GM18526 (cell line): ENCODE measurements around the gene FOXP1.

Source experiments
- POLR2A ChIP-seq: IDR thresholded peaks from 3 replicates; pipeline ENCODE4 v1.6.1; 2011; ENCODE audit not compliant: insufficient read length; ENCODE audit errors: extremely low read depth

Gene FOXP1

GRCh38 chr3:71300951-71301393 is 282.6 kb downstream of the FOXP1 start:
- no peak for TF ChIP-seq POLR2A

GRCh38 chr3:71299160-71299559 is 284.4 kb downstream of the FOXP1 start:
- TF ChIP-seq POLR2A, result no peak

GRCh38 chr3:71294919-71295318 is 288.6 kb downstream of the FOXP1 start:
- no peak for TF ChIP-seq POLR2A

- no peak for TF ChIP-seq POLR2A
Observed at GRCh38 chr3:71290301-71290700, 293.2 kb downstream of the FOXP1 start.

- no peak for TF ChIP-seq POLR2A
Observed at GRCh38 chr3:71288269-71288930, 295.1 kb downstream of the FOXP1 start.

- no peak for TF ChIP-seq POLR2A
Observed at GRCh38 chr3:71285086-71285485, 298.4 kb downstream of the FOXP1 start.

- TF ChIP-seq POLR2A, result no peak
Observed at GRCh38 chr3:71282976-71283375, 300.6 kb downstream of the FOXP1 start.

GRCh38 chr3:71281280-71281679 is 302.2 kb downstream of the FOXP1 start:
- TF ChIP-seq POLR2A, result no peak

GRCh38 chr3:71277341-71277740 is 306.2 kb downstream of the FOXP1 start:
- TF ChIP-seq POLR2A, result no peak

- TF ChIP-seq POLR2A, result no peak
Observed at GRCh38 chr3:71276531-71276930, 307.0 kb downstream of the FOXP1 start.

GRCh38 chr3:71273453-71273852 is 310.1 kb downstream of the FOXP1 start:
- no peak for TF ChIP-seq POLR2A

GRCh38 chr3:71271596-71271995 is 311.9 kb downstream of the FOXP1 start:
- no peak for TF ChIP-seq POLR2A

- no peak for TF ChIP-seq POLR2A
Observed at GRCh38 chr3:71269906-71270305, 313.6 kb downstream of the FOXP1 start.

- TF ChIP-seq POLR2A, result no peak
Observed at GRCh38 chr3:71268462-71268999, 315.0 kb downstream of the FOXP1 start.

GRCh38 chr3:71266875-71267274 is 316.7 kb downstream of the FOXP1 start:
- TF ChIP-seq POLR2A, result no peak

GRCh38 chr3:71265365-71265915 is 318.1 kb downstream of the FOXP1 start:
- no peak for TF ChIP-seq POLR2A

- TF ChIP-seq POLR2A, result no peak
Observed at GRCh38 chr3:71264840-71265239, 318.7 kb downstream of the FOXP1 start.
